HepG2 (cell line): ENCODE data around the gene TWNK.

Experiments used
- FOXM1 ChIP-seq: sonication (generic); formaldehyde crosslinking; IDR thresholded peaks from 2 replicates; pipeline ENCODE4 v1.5.0; 2020; ENCODE audit warnings: missing genetic modification reagents
- MAFG ChIP-seq: sonication (generic); formaldehyde crosslinking; IDR thresholded peaks from 2 replicates; pipeline ENCODE4 v1.5.1; 2020; ENCODE audit warnings: mild to moderate bottlenecking, missing genetic modification reagents
- MEIS2 ChIP-seq: sonication (generic); formaldehyde crosslinking; IDR thresholded peaks from 2 replicates; pipeline ENCODE4 v1.9.0; 2021; ENCODE audit warnings: mild to moderate bottlenecking, missing genetic modification reagents
- NR2F1 ChIP-seq, 2 experiments: fragments of 450-650 bp in 1 of 2; formaldehyde crosslinking in 1 of 2; IDR thresholded peaks; 2 replicates each; pipeline versions ENCODE4 v1.5.0 to v1.6.1; 2016 to 2020; ENCODE audit warnings: mild to moderate bottlenecking in 1 of 2, missing compliant biosample characterization in 1 of 2, missing genetic modification reagents in 1 of 2, moderate library complexity in 1 of 2
- RFX5 ChIP-seq: IDR thresholded peaks from 2 replicates; pipeline ENCODE4 v1.6.1; 2011; ENCODE audit warnings: low read depth, low read length, improper control_type of control experiment
- ZBTB40 ChIP-seq, 2 experiments: fragments of 450-650 bp in 1 of 2; sonication (generic) in 1 of 2; formaldehyde crosslinking in 1 of 2; IDR thresholded peaks; 2 replicates each; pipeline versions ENCODE4 v1.6.1 to v1.8.0; 2016 to 2022; ENCODE audit warnings: antibody characterized with exemption in 1 of 2, mild to moderate bottlenecking in 1 of 2, missing genetic modification reagents in 1 of 2
- ZMYM2 ChIP-seq: sonication (generic); formaldehyde crosslinking; IDR thresholded peaks from 2 replicates; pipeline ENCODE4 v1.8.0; 2022; ENCODE audit warnings: mild to moderate bottlenecking, missing genetic modification reagents
- ZNF607 ChIP-seq: sonication (generic); formaldehyde crosslinking; IDR thresholded peaks from 2 replicates; pipeline ENCODE4 v1.5.1; 2020; ENCODE audit warnings: missing genetic modification reagents, mild to moderate bottlenecking, borderline replicate concordance
- ZNF710 ChIP-seq: sonication (generic); formaldehyde crosslinking; IDR thresholded peaks from 2 replicates; pipeline ENCODE4 v1.5.0; 2020; ENCODE audit warnings: mild to moderate bottlenecking, missing genetic modification reagents, borderline replicate concordance
- ZSCAN30 ChIP-seq: sonication (generic); formaldehyde crosslinking; IDR thresholded peaks from 2 replicates; pipeline ENCODE4 v1.5.0; 2020; ENCODE audit warnings: mild to moderate bottlenecking, missing genetic modification reagents
- TF ChIP-seq, protein P1 (sequence below): sonication (generic); formaldehyde crosslinking; IDR thresholded peaks from 2 replicates; pipeline ENCODE4 v1.4.0; 2020; ENCODE audit warnings: low read depth, mild to moderate bottlenecking, missing genetic modification reagents

DNA sequence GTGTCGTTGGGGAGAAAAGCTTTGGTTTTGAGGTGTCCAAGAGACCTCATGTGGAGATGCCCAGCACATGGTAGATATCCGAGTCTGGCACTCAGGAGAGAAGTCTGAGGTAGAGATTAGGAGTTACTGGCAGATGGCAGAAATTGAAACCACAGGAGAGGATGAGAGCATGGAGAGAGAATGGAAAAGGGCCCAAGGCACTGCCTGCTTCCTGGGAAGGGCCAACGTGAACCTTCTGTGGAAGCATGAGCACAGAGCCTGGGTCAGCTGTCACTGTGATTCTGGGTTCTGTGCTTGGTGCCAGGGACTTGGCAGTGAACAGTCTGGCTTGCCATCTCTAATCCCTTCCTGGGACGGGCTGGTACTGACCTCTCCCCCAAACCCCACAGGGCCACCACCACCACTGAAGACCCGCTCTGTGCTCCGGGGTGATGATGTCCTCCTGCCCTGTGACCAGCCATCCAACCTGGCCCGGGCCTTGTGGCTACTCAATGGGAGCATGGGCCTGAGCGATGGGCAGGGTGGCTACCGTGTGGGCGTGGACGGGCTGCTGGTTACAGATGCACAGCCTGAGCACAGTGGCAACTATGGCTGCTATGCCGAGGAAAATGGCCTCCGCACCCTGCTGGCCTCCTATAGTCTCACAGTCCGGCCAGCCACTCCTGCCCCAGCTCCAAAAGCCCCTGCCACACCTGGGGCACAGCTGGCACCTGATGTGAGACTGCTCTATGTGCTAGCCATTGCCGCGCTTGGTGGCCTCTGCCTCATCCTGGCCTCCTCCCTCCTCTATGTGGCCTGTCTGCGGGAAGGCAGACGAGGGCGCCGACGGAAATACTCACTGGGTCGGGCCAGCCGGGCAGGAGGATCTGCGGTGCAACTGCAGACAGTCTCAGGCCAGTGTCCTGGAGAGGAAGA, 4.2 kb upstream of the TWNK start:
- no peak for TF ChIP-seq MEIS2 (CRISPR knock-in tag)
- TF ChIP-seq ZBTB40 (IDR thresholded peaks at IDR 0.05) = no peak
- TF ChIP-seq ZBTB40 (CRISPR knock-in tag; IDR thresholded peaks at IDR 0.05) = no peak
- no peak for TF ChIP-seq ZSCAN30 (CRISPR knock-in tag)
- no peak for TF ChIP-seq NR2F1 (CRISPR knock-in tag; IDR thresholded peaks at IDR 0.05)
- TF ChIP-seq FOXM1 (CRISPR knock-in tag) = no peak
- no peak for TF ChIP-seq ZNF607
- TF ChIP-seq, protein P1, sequence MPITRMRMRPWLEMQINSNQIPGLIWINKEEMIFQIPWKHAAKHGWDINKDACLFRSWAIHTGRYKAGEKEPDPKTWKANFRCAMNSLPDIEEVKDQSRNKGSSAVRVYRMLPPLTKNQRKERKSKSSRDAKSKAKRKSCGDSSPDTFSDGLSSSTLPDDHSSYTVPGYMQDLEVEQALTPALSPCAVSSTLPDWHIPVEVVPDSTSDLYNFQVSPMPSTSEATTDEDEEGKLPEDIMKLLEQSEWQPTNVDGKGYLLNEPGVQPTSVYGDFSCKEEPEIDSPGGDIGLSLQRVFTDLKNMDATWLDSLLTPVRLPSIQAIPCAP (CRISPR knock-in tag) = no peak
- no peak for TF ChIP-seq RFX5
- no peak for TF ChIP-seq ZNF710 (CRISPR knock-in tag)
- TF ChIP-seq MAFG (CRISPR knock-in tag) = no peak
- no peak for TF ChIP-seq ZMYM2 (CRISPR knock-in tag)
